GM19395 (cell line): ENCODE results near the gene TFAP2D.

Source experiments
- ATAC-seq: cut with Tn5 transposase; IDR thresholded peaks from one replicate; pipeline ENCODE4 v1.9.1; 2021; ENCODE audit warnings: mild to moderate bottlenecking, moderate library complexity; ENCODE audit not compliant: unreplicated experiment

Gene TFAP2D

GRCh38 chr6:50718566-50718965 is 5.2 kb downstream of the TFAP2D start:
- no peak for ATAC-seq

GRCh38 chr6:50720623-50721022 is 7.3 kb downstream of the TFAP2D start:
- no peak for ATAC-seq

GRCh38 chr6:50721978-50722377 is 8.7 kb downstream of the TFAP2D start:
- ATAC-seq, result no peak

GRCh38 chr6:50722829-50723554 is 9.7 kb downstream of the TFAP2D start:
- no peak for ATAC-seq

GRCh38 chr6:50724381-50725124 is 11.2 kb downstream of the TFAP2D start:
- ATAC-seq, result no peak

- ATAC-seq, result no peak
Observed at GRCh38 chr6:50734488-50734887, 21.2 kb downstream of the TFAP2D start.

- no peak for ATAC-seq
Observed at GRCh38 chr6:50742161-50742560, 28.8 kb downstream of the TFAP2D start.

GRCh38 chr6:50744976-50745375 is 31.6 kb downstream of the TFAP2D start:
- no peak for ATAC-seq

- ATAC-seq, result no peak
Observed at GRCh38 chr6:50762798-50763197, 49.5 kb downstream of the TFAP2D start.

GRCh38 chr6:50778696-50779095 is 65.4 kb downstream of the TFAP2D start:
- ATAC-seq, result no peak

GRCh38 chr6:50780382-50780781 is 67.1 kb downstream of the TFAP2D start:
- no peak for ATAC-seq

GRCh38 chr6:50785921-50786320 is 72.6 kb downstream of the TFAP2D start:
- ATAC-seq, result no peak

GRCh38 chr6:50791900-50792508 is 78.7 kb downstream of the TFAP2D start:
- peak; percentile 83 for ATAC-seq

- ATAC-seq, result no peak
Observed at GRCh38 chr6:50792771-50793170, 79.4 kb downstream of the TFAP2D start.

- ATAC-seq, result no peak
Observed at GRCh38 chr6:50795574-50795973, 82.2 kb downstream of the TFAP2D start.

GRCh38 chr6:50804283-50804682 is 91.0 kb downstream of the TFAP2D start:
- ATAC-seq, result no peak

- ATAC-seq, result no peak
Observed at GRCh38 chr6:50807035-50807434, 93.7 kb downstream of the TFAP2D start.

GRCh38 chr6:50815436-50816114 is 102.2 kb downstream of the TFAP2D start:
- ATAC-seq, result peak; percentile 71

- peak; percentile 84 for ATAC-seq
Observed at GRCh38 chr6:50816115-50816675, 102.9 kb downstream of the TFAP2D start.

GRCh38 chr6:50816947-50817645 is 103.8 kb downstream of the TFAP2D start:
- no peak for ATAC-seq

GRCh38 chr6:50817646-50817950 is 104.3 kb downstream of the TFAP2D start:
- ATAC-seq, result no peak
